Measurements from ENCODE around the gene RERE.

RERE gene

DNA sequence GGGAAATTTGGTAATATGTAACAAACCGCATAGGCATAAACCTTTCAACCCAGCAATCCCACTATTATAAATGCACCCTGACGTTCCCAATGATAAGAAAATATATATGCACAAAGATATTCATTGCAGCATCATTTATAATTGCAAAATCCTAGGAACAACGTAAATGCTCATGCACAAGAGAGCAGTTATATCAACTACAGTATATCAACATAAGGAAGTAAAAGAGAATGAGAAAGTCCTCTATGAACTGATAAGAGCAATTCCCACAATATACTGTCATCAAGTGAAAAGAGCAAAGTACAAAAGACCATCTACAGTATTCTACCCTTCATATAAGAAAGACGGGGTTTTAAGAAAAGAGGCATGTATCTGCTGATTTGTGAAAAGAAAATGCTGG, 269.6 kb downstream of the RERE start:
- POLR2A ChIA-PET = no interaction called here
- TF ChIP-seq ELF4 (IDR thresholded peaks at IDR 0.05) (no peak), ARNT (IDR thresholded peaks at IDR 0.05) (no peak), TARDBP (IDR thresholded peaks at IDR 0.05) (no peak), L3MBTL2 (conservative IDR thresholded peaks at IDR 0.05) (no peak), NFRKB (IDR thresholded peaks at IDR 0.05) (no peak), FOXM1 (IDR thresholded peaks at IDR 0.05; ENCODE audit: borderline replicate concordance) (no peak), SUZ12 (IDR thresholded peaks at IDR 0.05) (no peak), CTBP1 (IDR thresholded peaks at IDR 0.05; ENCODE audit: borderline replicate concordance) (no peak), HDGF (IDR thresholded peaks at IDR 0.05; ENCODE audit: borderline replicate concordance) (no peak), ZNF384 (IDR thresholded peaks at IDR 0.05) (no peak), FOXK2 (IDR thresholded peaks at IDR 0.05) (no peak), LEF1 (IDR thresholded peaks at IDR 0.05; ENCODE audit: borderline replicate concordance) (no peak), FOXA1 (IDR thresholded peaks at IDR 0.05) (no peak), BHLHE40 (IDR thresholded peaks at IDR 0.05; ENCODE audit: borderline replicate concordance) (no peak), SP1 (IDR thresholded peaks at IDR 0.05) (no peak)
- TF ChIP-seq, protein P1, sequence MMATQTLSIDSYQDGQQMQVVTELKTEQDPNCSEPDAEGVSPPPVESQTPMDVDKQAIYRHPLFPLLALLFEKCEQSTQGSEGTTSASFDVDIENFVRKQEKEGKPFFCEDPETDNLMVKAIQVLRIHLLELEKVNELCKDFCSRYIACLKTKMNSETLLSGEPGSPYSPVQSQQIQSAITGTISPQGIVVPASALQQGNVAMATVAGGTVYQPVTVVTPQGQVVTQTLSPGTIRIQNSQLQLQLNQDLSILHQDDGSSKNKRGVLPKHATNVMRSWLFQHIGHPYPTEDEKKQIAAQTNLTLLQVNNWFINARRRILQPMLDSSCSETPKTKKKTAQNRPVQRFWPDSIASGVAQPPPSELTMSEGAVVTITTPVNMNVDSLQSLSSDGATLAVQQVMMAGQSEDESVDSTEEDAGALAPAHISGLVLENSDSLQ (IDR thresholded peaks at IDR 0.05) = no peak

GRCh38 chr1:8545078-8545477, 272.4 kb downstream of the RERE start:
- no peak for DNase-seq (ENCODE audit: extremely low spot score)
- TF ChIP-seq FOXK2 (IDR thresholded peaks at IDR 0.05) = no peak
- no peak for TF ChIP-seq FOXM1 (IDR thresholded peaks at IDR 0.05; ENCODE audit: borderline replicate concordance)
- TF ChIP-seq NFRKB (IDR thresholded peaks at IDR 0.05) = no peak
- TF ChIP-seq SP1 (IDR thresholded peaks at IDR 0.05) = no peak
- TF ChIP-seq SUZ12 (IDR thresholded peaks at IDR 0.05) = no peak
- TF ChIP-seq HDGF (IDR thresholded peaks at IDR 0.05; ENCODE audit: borderline replicate concordance) = no peak
- TF ChIP-seq TARDBP (IDR thresholded peaks at IDR 0.05) = no peak
- no peak for TF ChIP-seq LEF1 (IDR thresholded peaks at IDR 0.05; ENCODE audit: borderline replicate concordance)
- TF ChIP-seq ZNF384 (IDR thresholded peaks at IDR 0.05) = no peak
- TF ChIP-seq CTBP1 (IDR thresholded peaks at IDR 0.05; ENCODE audit: borderline replicate concordance) = no peak
- TF ChIP-seq ELF4 (IDR thresholded peaks at IDR 0.05) = no peak
- ChIA-PET POLR2A (no interaction called here), CTCF (no interaction called here)

More for the DNA sequence above, 269.6 kb downstream of the RERE start:
- CTCF ChIA-PET = no interaction called here
- no peak for DNase-seq (ENCODE audit: extremely low spot score)

- no peak for DNase-seq (ENCODE audit: extremely low spot score)
- ChIA-PET POLR2A (no interaction called here), CTCF (interaction anchor here (0.8 kb wide), 1 partner anchor 304 kb away, joined by 3 read pairs; no protein-coding TSS in a partner anchor)
- TF ChIP-seq SP1 (IDR thresholded peaks at IDR 0.05) = no peak
- no peak for TF ChIP-seq CTBP1 (IDR thresholded peaks at IDR 0.05; ENCODE audit: borderline replicate concordance)
- no peak for TF ChIP-seq LEF1 (IDR thresholded peaks at IDR 0.05; ENCODE audit: borderline replicate concordance)
- no peak for TF ChIP-seq SUZ12 (IDR thresholded peaks at IDR 0.05)
- TF ChIP-seq FOXK2 (IDR thresholded peaks at IDR 0.05) = no peak
- TF ChIP-seq, protein P1 (IDR thresholded peaks at IDR 0.05) = no peak
- no peak for TF ChIP-seq NFRKB (IDR thresholded peaks at IDR 0.05)
- TF ChIP-seq FOXA1 (IDR thresholded peaks at IDR 0.05) = no peak
- no peak for TF ChIP-seq HDGF (IDR thresholded peaks at IDR 0.05; ENCODE audit: borderline replicate concordance)
- no peak for TF ChIP-seq ELF4 (IDR thresholded peaks at IDR 0.05)
- TF ChIP-seq TARDBP (IDR thresholded peaks at IDR 0.05) = no peak
- no peak for TF ChIP-seq FOXM1 (IDR thresholded peaks at IDR 0.05; ENCODE audit: borderline replicate concordance)
- no peak for TF ChIP-seq L3MBTL2 (conservative IDR thresholded peaks at IDR 0.05)
- no peak for TF ChIP-seq ARNT (IDR thresholded peaks at IDR 0.05)
- no peak for TF ChIP-seq BHLHE40 (IDR thresholded peaks at IDR 0.05; ENCODE audit: borderline replicate concordance)
- no peak for TF ChIP-seq ZNF384 (IDR thresholded peaks at IDR 0.05)
Measured at GRCh38 chr1:8544644-8545043, 272.8 kb downstream of the RERE start.

- TF ChIP-seq BHLHE40 (IDR thresholded peaks at IDR 0.05; ENCODE audit: borderline replicate concordance) = no peak
- TF ChIP-seq NFRKB (IDR thresholded peaks at IDR 0.05) = no peak
- TF ChIP-seq LEF1 (IDR thresholded peaks at IDR 0.05; ENCODE audit: borderline replicate concordance) = no peak
- TF ChIP-seq ZNF384 (IDR thresholded peaks at IDR 0.05) = no peak
- ChIA-PET CTCF (interaction anchor here (0.8 kb wide), 1 partner anchor 305 kb away, joined by 3 read pairs; no protein-coding TSS in a partner anchor), POLR2A (no interaction called here)
- DNase-seq (ENCODE audit: extremely low spot score) = no peak
Measured at GRCh38 chr1:8543965-8544364, 273.5 kb downstream of the RERE start.

DNA sequence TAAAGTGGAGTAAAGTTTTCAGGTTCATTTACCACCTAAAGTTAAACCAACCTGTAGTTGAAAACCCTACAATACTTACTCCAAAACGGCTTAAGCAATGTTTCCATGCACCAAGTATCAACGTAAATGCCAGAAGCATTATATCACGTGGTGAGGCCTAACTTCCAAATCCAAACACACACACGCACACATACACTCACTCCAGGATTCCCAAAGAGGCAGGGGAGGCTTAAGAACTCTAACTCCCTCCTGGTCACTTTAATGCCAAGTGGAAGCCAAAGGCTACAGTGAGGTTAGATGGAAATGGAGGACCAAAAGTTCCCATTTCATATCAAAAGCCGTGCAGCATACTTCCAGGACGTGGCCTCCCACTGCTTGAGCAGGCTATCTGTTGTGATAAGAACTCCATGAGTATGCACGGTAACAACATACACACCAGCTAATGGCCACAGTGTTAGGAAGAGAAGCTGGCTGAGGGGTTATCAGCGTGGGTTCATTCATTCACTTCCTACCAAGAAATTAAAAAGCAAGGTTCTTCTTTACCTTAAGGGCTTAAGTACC, 275.4 kb downstream of the RERE start:
- CTCF ChIA-PET = no interaction called here
- POLR2A ChIA-PET = no interaction called here
- TF ChIP-seq FOXK2 (IDR thresholded peaks at IDR 0.05) (no peak), ARNT (IDR thresholded peaks at IDR 0.05) (no peak), NFRKB (IDR thresholded peaks at IDR 0.05) (no peak), TARDBP (IDR thresholded peaks at IDR 0.05) (no peak), L3MBTL2 (conservative IDR thresholded peaks at IDR 0.05) (no peak), BHLHE40 (IDR thresholded peaks at IDR 0.05; ENCODE audit: borderline replicate concordance) (no peak), SUZ12 (IDR thresholded peaks at IDR 0.05) (no peak), FOXA1 (IDR thresholded peaks at IDR 0.05) (no peak), FOXM1 (IDR thresholded peaks at IDR 0.05; ENCODE audit: borderline replicate concordance) (no peak), ELF4 (IDR thresholded peaks at IDR 0.05) (no peak), LEF1 (IDR thresholded peaks at IDR 0.05; ENCODE audit: borderline replicate concordance) (no peak), CTBP1 (IDR thresholded peaks at IDR 0.05; ENCODE audit: borderline replicate concordance) (no peak), HDGF (IDR thresholded peaks at IDR 0.05; ENCODE audit: borderline replicate concordance) (no peak), ZNF384 (IDR thresholded peaks at IDR 0.05) (no peak), SP1 (IDR thresholded peaks at IDR 0.05) (no peak)
- TF ChIP-seq, protein P1 (IDR thresholded peaks at IDR 0.05) = no peak
- DNase-seq (ENCODE audit: extremely low spot score) = no peak

- TF ChIP-seq ZNF384 (IDR thresholded peaks at IDR 0.05) (no peak), SUZ12 (IDR thresholded peaks at IDR 0.05) (no peak), HDGF (IDR thresholded peaks at IDR 0.05; ENCODE audit: borderline replicate concordance) (no peak), LEF1 (IDR thresholded peaks at IDR 0.05; ENCODE audit: borderline replicate concordance) (no peak), BHLHE40 (IDR thresholded peaks at IDR 0.05; ENCODE audit: borderline replicate concordance) (no peak), FOXA1 (IDR thresholded peaks at IDR 0.05) (no peak), CTBP1 (IDR thresholded peaks at IDR 0.05; ENCODE audit: borderline replicate concordance) (no peak), FOXM1 (IDR thresholded peaks at IDR 0.05; ENCODE audit: borderline replicate concordance) (no peak), FOXK2 (IDR thresholded peaks at IDR 0.05) (no peak), ARNT (IDR thresholded peaks at IDR 0.05) (no peak), NFRKB (IDR thresholded peaks at IDR 0.05) (no peak), SP1 (IDR thresholded peaks at IDR 0.05) (no peak), L3MBTL2 (conservative IDR thresholded peaks at IDR 0.05) (no peak), TARDBP (IDR thresholded peaks at IDR 0.05) (no peak), ELF4 (IDR thresholded peaks at IDR 0.05) (no peak)
- TF ChIP-seq, protein P1 (IDR thresholded peaks at IDR 0.05) = no peak
- no peak for DNase-seq (ENCODE audit: extremely low spot score)
- ChIA-PET CTCF (no interaction called here), POLR2A (no interaction called here)
Measured at GRCh38 chr1:8540971-8541370, 276.5 kb downstream of the RERE start.
